Tibial nerve (tissue), 4 donors: ENCODE data around the gene MYOM1. TPM values are rescaled to one million over a fixed set of nuclear protein-coding genes. Genes with fewer than 3 reads are reported as not detected.

Experiments
- DNase-seq, 2 donors: peaks; one replicate each; pipeline ENCODE4 v3.0.0-alpha.2; 2019; ENCODE audit warnings: low spot score in 2 of 2
- H3K27ac ChIP-seq, 4 donors: fragments of 200-600 bp; sonication (generic) in 3 of 4; one replicate each; pipeline ENCODE4 v1.5.1; 2017 to 2019; ENCODE audit warnings: mild to moderate bottlenecking in 1 of 4
- H3K27me3 ChIP-seq, 2 donors: fragments of 200-600 bp; sonication (generic) in 1 of 2; one replicate each; pipeline versions ENCODE4 v1.5.1 to v1.6.0; 2017 to 2019
- H3K36me3 ChIP-seq, 3 donors: fragments of 200-600 bp; sonication (generic); one replicate each; pipeline ENCODE4 v1.5.1; 2018 to 2019
- H3K4me1 ChIP-seq, 4 donors: fragments of 200-600 bp; sonication (generic) in 3 of 4; one replicate each; pipeline ENCODE4 v1.5.1; 2017 to 2019
- H3K4me3 ChIP-seq, 4 donors: fragments of 200-600 bp; sonication (generic) in 3 of 4; one replicate each; pipeline ENCODE4 v1.5.1; 2017 to 2019; ENCODE audit warnings: mild to moderate bottlenecking in 1 of 4, moderate library complexity in 1 of 4
- H3K9me3 ChIP-seq, 4 donors: fragments of 200-600 bp; sonication (generic) in 3 of 4; one replicate each; pipeline ENCODE4 v1.5.1; 2017 to 2019
- EP300 ChIP-seq, 2 donors: sonication (generic); formaldehyde crosslinking; IDR thresholded peaks; one replicate each; pipeline ENCODE4 v1.6.1; 2017; ENCODE audit warnings: antibody characterized with exemption in 2 of 2, mild to moderate bottlenecking in 1 of 2
- POLR2A ChIP-seq, 2 donors: fragments of 450-650 bp; IDR thresholded peaks; one replicate each; pipeline ENCODE4 v1.6.1; 2017; ENCODE audit warnings: antibody characterized with exemption in 2 of 2, mild to moderate bottlenecking in 2 of 2, moderate library complexity in 2 of 2
- WGBS, 2 donors: methylation state at CpG; one replicate each; pipeline ENCODE4 v1.1.5; 2018; 5-methylcytosine and 5-hydroxymethylcytosine counted together
- total RNA-seq, 4 donors: library from RNA; depleted of rRNA; stranded (reverse); fragments of >200 nt; gene quantifications; one replicate each; pipeline ENCODE4 v1.1.0, GENCODE V29; 2016
- TF ChIP-seq, protein P1 (sequence below), 5 experiments: fragments of 200-600 bp in 3 of 5; fragments of 450-650 bp in 2 of 5; sonication (generic) in 3 of 5; IDR thresholded peaks; one replicate each; pipeline ENCODE4 v1.5.1; 2016 to 2019; ENCODE audit warnings: antibody characterized with exemption in 5 of 5, mild to moderate bottlenecking in 3 of 5, moderate library complexity in 2 of 5

MYOM1 gene
- total RNA-seq, 4 donors from 2014 or later: 3.0 to 8.1 (median 5.6) TPM

- 55 to 57% methylated on average over 6 of the region's 6 CpGs for WGBS, 2 donors
- TF ChIP-seq, protein P1, sequence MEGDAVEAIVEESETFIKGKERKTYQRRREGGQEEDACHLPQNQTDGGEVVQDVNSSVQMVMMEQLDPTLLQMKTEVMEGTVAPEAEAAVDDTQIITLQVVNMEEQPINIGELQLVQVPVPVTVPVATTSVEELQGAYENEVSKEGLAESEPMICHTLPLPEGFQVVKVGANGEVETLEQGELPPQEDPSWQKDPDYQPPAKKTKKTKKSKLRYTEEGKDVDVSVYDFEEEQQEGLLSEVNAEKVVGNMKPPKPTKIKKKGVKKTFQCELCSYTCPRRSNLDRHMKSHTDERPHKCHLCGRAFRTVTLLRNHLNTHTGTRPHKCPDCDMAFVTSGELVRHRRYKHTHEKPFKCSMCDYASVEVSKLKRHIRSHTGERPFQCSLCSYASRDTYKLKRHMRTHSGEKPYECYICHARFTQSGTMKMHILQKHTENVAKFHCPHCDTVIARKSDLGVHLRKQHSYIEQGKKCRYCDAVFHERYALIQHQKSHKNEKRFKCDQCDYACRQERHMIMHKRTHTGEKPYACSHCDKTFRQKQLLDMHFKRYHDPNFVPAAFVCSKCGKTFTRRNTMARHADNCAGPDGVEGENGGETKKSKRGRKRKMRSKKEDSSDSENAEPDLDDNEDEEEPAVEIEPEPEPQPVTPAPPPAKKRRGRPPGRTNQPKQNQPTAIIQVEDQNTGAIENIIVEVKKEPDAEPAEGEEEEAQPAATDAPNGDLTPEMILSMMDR (IDR thresholded peaks at IDR 0.05): no peak
- no peak for TF ChIP-seq EP300 (IDR thresholded peaks at IDR 0.05)
- TF ChIP-seq POLR2A (IDR thresholded peaks at IDR 0.05): no peak
- no peak for DNase-seq
- no peak overlapping the region for H3K27ac ChIP-seq
- no peaks in the 10 kb centered on the region for H3K9me3 ChIP-seq
- H3K4me3 ChIP-seq: no peak overlapping the region
- no peaks in the 10 kb centered on the region for H3K27me3 ChIP-seq
- H3K36me3 ChIP-seq: peaks cover 0 to 10% (median 0%) of the 10 kb centered on the region in 3 donors
- H3K4me1 ChIP-seq: peaks cover 0 to 26% (median 11%) of the 10 kb centered on the region in 4 donors
Measured at GRCh38 chr18:3213300-3214059, 6.3 kb downstream of the MYOM1 start.

- WGBS, 2 donors: 63 to 68% methylated on average over 4 of the region's 4 CpGs
- H3K27me3 ChIP-seq: no peaks in the 10 kb centered on the region
- peaks cover 0 to 16% (median 0%) of the 10 kb centered on the region in 3 donors for H3K36me3 ChIP-seq
- H3K4me1 ChIP-seq: peaks cover 0 to 19% (median 11%) of the 10 kb centered on the region in 4 donors
- TF ChIP-seq, protein P1 (IDR thresholded peaks at IDR 0.05): no peak
- TF ChIP-seq POLR2A (IDR thresholded peaks at IDR 0.05): no peak
- no peak for TF ChIP-seq EP300 (IDR thresholded peaks at IDR 0.05)
- no peak overlapping the region for H3K27ac ChIP-seq
- no peak for DNase-seq
- no peak overlapping the region for H3K4me3 ChIP-seq
- H3K9me3 ChIP-seq: no peaks in the 10 kb centered on the region
Measured at GRCh38 chr18:3212657-3213056, 7.1 kb downstream of the MYOM1 start.

DNA sequence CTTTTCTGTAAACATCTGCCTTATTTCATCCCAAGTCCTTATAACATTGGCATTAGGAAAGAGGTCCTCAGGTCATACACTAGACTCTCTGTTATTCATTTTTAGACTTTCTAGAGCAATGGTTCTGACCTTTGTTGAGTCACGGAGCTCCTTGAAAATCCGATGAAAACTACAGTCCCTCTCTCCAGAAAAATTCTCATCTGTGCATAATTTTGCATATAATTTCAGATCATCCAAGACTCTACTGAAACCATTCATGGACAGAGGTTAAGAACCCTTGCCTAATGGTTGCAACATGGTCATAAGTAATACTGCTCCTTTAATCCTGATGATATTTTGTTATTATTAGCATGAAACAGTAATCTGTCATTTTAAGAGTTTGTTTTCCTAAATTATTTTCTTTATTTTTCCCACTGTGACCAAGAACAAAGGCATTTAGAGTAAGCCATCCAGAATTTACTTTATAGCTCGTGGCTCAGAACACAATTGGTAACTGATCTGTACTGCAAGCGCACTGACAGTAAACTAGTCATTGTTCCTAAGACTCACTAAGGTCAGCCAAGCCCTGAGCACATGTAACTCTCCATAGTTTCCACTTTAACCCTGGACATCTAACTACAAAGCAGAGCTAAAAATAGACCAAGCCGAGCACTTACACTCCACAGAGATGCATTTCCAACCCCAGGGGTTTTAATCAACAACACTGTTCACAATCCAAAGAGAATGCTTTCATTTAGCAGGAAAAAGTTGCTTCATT is 8.4 kb downstream of the MYOM1 start:
- DNase-seq: no peak
- TF ChIP-seq EP300 (IDR thresholded peaks at IDR 0.05): no peak
- no peak for TF ChIP-seq POLR2A (IDR thresholded peaks at IDR 0.05)
- TF ChIP-seq, protein P1 (IDR thresholded peaks at IDR 0.05): no peak
- no peaks in the 10 kb centered on the region for H3K27me3 ChIP-seq
- H3K4me3 ChIP-seq: no peak overlapping the region
- peaks cover 0 to 19% (median 0%) of the 10 kb centered on the region in 3 donors for H3K36me3 ChIP-seq
- H3K9me3 ChIP-seq: peaks cover 0 to under 1% (median 0%) of the 10 kb centered on the region in 4 donors
- H3K4me1 ChIP-seq: peaks cover 0 to 15% (median 11%) of the 10 kb centered on the region in 4 donors
- H3K27ac ChIP-seq: peak overlapping the region in 1 of 4 donors; percentile 40
- 13 to 23% methylated on average over 5 of the region's 5 CpGs for WGBS, 2 donors

DNA sequence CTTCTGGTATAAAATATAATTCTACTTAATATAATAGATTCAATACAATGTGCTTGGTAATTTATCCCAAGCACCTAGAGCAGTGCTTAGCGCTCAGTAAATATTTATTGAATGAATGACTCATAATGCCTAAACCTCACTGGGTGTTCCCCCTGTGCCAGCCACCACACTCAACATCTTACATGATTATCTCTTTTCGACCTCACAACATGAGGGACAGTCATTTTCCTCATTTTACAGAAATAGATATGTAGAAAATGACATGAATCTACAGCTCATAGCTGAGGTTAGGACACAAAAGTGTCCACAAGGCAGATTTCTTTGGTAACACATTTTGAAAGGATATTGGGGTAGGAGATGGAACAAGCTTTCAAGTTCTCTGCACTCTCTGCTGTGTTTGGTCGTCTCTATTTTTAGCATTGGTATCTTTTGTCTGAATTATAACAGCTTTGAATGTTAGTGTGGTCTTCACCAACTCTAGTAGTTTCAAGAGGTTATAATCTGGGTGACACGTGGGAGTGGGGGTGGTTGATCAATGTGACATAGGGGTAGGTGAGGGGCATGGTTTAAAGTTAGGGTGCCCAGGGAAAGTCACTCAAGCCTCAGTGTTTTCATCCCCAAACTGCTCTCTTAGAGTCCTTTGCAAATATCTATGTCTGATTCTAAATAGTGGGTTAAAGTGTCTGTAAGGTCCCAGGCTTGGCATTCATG is 9.8 kb downstream of the MYOM1 start:
- no peak overlapping the region for H3K27ac ChIP-seq
- H3K36me3 ChIP-seq: peaks cover 0 to 21% (median 0%) of the 10 kb centered on the region in 3 donors
- peaks cover 0 to 14% (median 0%) of the 10 kb centered on the region in 4 donors for H3K9me3 ChIP-seq
- 83 to 84% methylated on average over 4 of the region's 4 CpGs for WGBS, 2 donors
- peaks cover 0 to 15% (median 11%) of the 10 kb centered on the region in 4 donors for H3K4me1 ChIP-seq
- no peaks in the 10 kb centered on the region for H3K27me3 ChIP-seq
- TF ChIP-seq POLR2A (IDR thresholded peaks at IDR 0.05): no peak
- no peak for TF ChIP-seq EP300 (IDR thresholded peaks at IDR 0.05)
- TF ChIP-seq, protein P1 (IDR thresholded peaks at IDR 0.05): no peak
- H3K4me3 ChIP-seq: no peak overlapping the region
- no peak for DNase-seq
